SK-N-SH treated with all-trans-retinoic acid at 6 μM for 48 hours (cell line): ENCODE results near the gene TMEM127.

Experiments
- ATAC-seq: fragments of 200-7000 bp; cut with Tn5 transposase; 3 replicates; pipeline ENCODE4 v1.9.1; 2020; ENCODE audit warnings: mild to moderate bottlenecking, moderate library complexity
- CREB5 ChIP-seq: fragments of 250-450 bp; sonication (Bioruptor Pico); IDR thresholded peaks from 2 replicates; pipeline ENCODE4 v1.5.1; 2020; ENCODE audit warnings: low read depth, mild to moderate bottlenecking, moderate library complexity
- GLIS3 ChIP-seq: fragments of 250-450 bp; sonication (Bioruptor Pico); IDR thresholded peaks from 2 replicates; pipeline ENCODE4 v1.5.0; 2020; ENCODE audit warnings: mild to moderate bottlenecking, moderate library complexity
- PATZ1 ChIP-seq: fragments of 250-450 bp; sonication (Bioruptor Pico); IDR thresholded peaks from 2 replicates; pipeline ENCODE4 v1.8.0; 2020; ENCODE audit warnings: mild to moderate bottlenecking, moderate library complexity, borderline replicate concordance
- TCF4 ChIP-seq: fragments of 250-450 bp; sonication (Bioruptor Pico); IDR thresholded peaks from 2 replicates; pipeline ENCODE4 v1.8.0; 2021; ENCODE audit warnings: mild to moderate bottlenecking, moderate library complexity, borderline replicate concordance
- ZNF565 ChIP-seq: fragments of 450-650 bp; formaldehyde crosslinking; conservative IDR thresholded peaks from 2 replicates; pipeline ENCODE4 v1.5.0; 2020; ENCODE audit warnings: low read depth, mild to moderate bottlenecking, moderate library complexity
- ZNF70 ChIP-seq: fragments of 450-650 bp; formaldehyde crosslinking; IDR thresholded peaks from 2 replicates; pipeline ENCODE4 v1.5.0; 2020; ENCODE audit warnings: mild to moderate bottlenecking, moderate library complexity
- TF ChIP-seq, protein P1 (sequence below): fragments of 250-450 bp; sonication (Bioruptor Pico); IDR thresholded peaks from 2 replicates; pipeline ENCODE4 v1.5.0; 2020; ENCODE audit warnings: mild to moderate bottlenecking, moderate library complexity

The TMEM127 gene

GRCh38 chr2:96202152-96202854 lies 63.5 kb downstream of the TMEM127 start:
- ATAC-seq = peak; percentile 54
- no peak for TF ChIP-seq PATZ1 (CRISPR knock-in tag)
- TF ChIP-seq ZNF70 (CRISPR knock-in tag) = no peak
- no peak for TF ChIP-seq CREB5
- TF ChIP-seq GLIS3 (CRISPR knock-in tag) = no peak

GRCh38 chr2:96201338-96201737 lies 64.5 kb downstream of the TMEM127 start:
- TF ChIP-seq, protein P1, sequence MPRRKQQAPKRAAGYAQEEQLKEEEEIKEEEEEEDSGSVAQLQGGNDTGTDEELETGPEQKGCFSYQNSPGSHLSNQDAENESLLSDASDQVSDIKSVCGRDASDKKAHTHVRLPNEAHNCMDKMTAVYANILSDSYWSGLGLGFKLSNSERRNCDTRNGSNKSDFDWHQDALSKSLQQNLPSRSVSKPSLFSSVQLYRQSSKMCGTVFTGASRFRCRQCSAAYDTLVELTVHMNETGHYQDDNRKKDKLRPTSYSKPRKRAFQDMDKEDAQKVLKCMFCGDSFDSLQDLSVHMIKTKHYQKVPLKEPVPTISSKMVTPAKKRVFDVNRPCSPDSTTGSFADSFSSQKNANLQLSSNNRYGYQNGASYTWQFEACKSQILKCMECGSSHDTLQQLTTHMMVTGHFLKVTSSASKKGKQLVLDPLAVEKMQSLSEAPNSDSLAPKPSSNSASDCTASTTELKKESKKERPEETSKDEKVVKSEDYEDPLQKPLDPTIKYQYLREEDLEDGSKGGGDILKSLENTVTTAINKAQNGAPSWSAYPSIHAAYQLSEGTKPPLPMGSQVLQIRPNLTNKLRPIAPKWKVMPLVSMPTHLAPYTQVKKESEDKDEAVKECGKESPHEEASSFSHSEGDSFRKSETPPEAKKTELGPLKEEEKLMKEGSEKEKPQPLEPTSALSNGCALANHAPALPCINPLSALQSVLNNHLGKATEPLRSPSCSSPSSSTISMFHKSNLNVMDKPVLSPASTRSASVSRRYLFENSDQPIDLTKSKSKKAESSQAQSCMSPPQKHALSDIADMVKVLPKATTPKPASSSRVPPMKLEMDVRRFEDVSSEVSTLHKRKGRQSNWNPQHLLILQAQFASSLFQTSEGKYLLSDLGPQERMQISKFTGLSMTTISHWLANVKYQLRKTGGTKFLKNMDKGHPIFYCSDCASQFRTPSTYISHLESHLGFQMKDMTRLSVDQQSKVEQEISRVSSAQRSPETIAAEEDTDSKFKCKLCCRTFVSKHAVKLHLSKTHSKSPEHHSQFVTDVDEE = no peak
- no peak for TF ChIP-seq ZNF565 (CRISPR knock-in tag)
- no peak for TF ChIP-seq TCF4 (CRISPR knock-in tag)
- no peak for ATAC-seq

GRCh38 chr2:96198921-96199320 lies 66.9 kb downstream of the TMEM127 start:
- no peak for TF ChIP-seq TCF4 (CRISPR knock-in tag)
- TF ChIP-seq, all 23 proteins: peak for 0
- no peak for ATAC-seq
